WERI-Rb-1 (cell line): ENCODE results near the gene ADPRHL1.

Experiments used
- DNase-seq: peaks from one replicate; pipeline ENCODE4 v3.0.0-alpha.2; 2020
- H3K27ac ChIP-seq: fragments of 250-450 bp; sonication (Bioruptor Pico); 2 replicates; pipeline ENCODE4 v1.5.1; 2020; ENCODE audit warnings: mild to moderate bottlenecking, moderate library complexity
- H3K27me3 ChIP-seq: fragments of 250-450 bp; sonication (Bioruptor Pico); 2 replicates; pipeline ENCODE4 v1.5.1; 2021; ENCODE audit warnings: mild to moderate bottlenecking, low read depth, moderate library complexity; ENCODE audit not compliant: insufficient read depth, severe bottlenecking
- H3K36me3 ChIP-seq: fragments of 250-450 bp; sonication (Bioruptor Pico); 2 replicates; pipeline ENCODE4 v1.5.1; 2020; ENCODE audit warnings: mild to moderate bottlenecking, moderate library complexity
- H3K4me3 ChIP-seq: 2 replicates; pipeline ENCODE4 v1.5.1; 2011; ENCODE audit warnings: low read depth, mild to moderate bottlenecking, control low read depth, low read length
- H3K9me3 ChIP-seq: fragments of 250-450 bp; sonication (Bioruptor Pico); 2 replicates; pipeline ENCODE4 v1.5.1; 2021; ENCODE audit warnings: mild to moderate bottlenecking, moderate library complexity; ENCODE audit not compliant: severe bottlenecking
- TF ChIP-seq, protein P1 (sequence below): IDR thresholded peaks from 2 replicates; pipeline ENCODE4 v1.5.1; 2011; ENCODE audit warnings: low read depth, mild to moderate bottlenecking, control low read depth, inconsistent platforms, low read length

ADPRHL1 gene

DNA sequence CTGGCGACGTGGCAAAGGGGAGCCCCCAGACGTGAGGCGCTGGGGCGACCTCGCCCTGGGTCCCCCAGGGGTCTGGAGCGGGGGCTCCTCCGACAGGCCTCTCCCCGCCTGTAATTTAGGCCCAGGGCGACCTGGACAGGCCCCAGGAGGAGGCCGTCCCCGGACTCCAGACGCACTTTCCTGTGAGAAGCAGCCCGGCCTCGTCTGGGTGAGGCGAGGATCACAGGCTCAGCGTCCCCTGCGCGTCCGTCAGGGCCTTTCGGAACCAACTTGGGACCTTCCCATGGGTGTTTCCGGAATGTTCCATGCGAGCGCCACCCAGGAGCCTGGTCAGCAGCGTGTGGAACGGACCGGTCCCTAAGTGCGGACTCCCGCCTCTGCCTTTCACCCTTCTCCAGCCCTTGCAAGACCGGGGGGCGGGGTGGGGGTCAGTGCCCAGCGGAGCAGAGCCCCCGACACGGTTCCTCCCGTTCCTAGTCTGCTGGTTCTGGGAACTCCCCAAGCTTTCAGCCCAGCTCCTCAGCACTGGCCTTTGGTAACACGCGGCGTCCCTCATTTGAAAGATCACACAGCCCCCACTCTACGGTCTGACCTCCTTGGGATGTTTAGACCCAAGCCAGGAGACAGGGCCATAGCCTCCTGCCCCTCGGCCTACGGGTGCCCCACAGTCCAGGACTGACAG is 88.2 kb downstream of the ADPRHL1 start:
- DNase-seq = peak; percentile 31
- H3K9me3 ChIP-seq = no peaks in the 10 kb centered on the region
- peak overlapping the region; percentile 84 for H3K27ac ChIP-seq
- H3K27me3 ChIP-seq = no peaks in the 10 kb centered on the region
- H3K36me3 ChIP-seq = peaks cover 22% of the 10 kb centered on the region
- no peak overlapping the region for H3K4me3 ChIP-seq
- TF ChIP-seq, protein P1, sequence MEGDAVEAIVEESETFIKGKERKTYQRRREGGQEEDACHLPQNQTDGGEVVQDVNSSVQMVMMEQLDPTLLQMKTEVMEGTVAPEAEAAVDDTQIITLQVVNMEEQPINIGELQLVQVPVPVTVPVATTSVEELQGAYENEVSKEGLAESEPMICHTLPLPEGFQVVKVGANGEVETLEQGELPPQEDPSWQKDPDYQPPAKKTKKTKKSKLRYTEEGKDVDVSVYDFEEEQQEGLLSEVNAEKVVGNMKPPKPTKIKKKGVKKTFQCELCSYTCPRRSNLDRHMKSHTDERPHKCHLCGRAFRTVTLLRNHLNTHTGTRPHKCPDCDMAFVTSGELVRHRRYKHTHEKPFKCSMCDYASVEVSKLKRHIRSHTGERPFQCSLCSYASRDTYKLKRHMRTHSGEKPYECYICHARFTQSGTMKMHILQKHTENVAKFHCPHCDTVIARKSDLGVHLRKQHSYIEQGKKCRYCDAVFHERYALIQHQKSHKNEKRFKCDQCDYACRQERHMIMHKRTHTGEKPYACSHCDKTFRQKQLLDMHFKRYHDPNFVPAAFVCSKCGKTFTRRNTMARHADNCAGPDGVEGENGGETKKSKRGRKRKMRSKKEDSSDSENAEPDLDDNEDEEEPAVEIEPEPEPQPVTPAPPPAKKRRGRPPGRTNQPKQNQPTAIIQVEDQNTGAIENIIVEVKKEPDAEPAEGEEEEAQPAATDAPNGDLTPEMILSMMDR = no peak

- Histone ChIP-seq H3K36me3 (peaks cover 28% of the 10 kb centered on the region), H3K9me3 (no peaks in the 10 kb centered on the region), H3K27ac (peak overlapping the region; percentile 84), H3K4me3 (peak overlapping the region; percentile 30), H3K27me3 (no peaks in the 10 kb centered on the region)
- TF ChIP-seq, protein P1 = no peak
- peak; percentile 40 for DNase-seq
Measured at GRCh38 chr13:113364311-113364889, 88.9 kb downstream of the ADPRHL1 start.

GRCh38 chr13:113361406-113361805 is 91.9 kb downstream of the ADPRHL1 start:
- Histone ChIP-seq H3K4me3 (no peak overlapping the region), H3K9me3 (no peaks in the 10 kb centered on the region), H3K27ac (no peak overlapping the region), H3K27me3 (no peaks in the 10 kb centered on the region), H3K36me3 (peaks cover 46% of the 10 kb centered on the region)
- no peak for DNase-seq
- TF ChIP-seq, protein P1 = no peak

GRCh38 chr13:113360446-113360845 is 92.8 kb downstream of the ADPRHL1 start:
- H3K36me3 ChIP-seq = peaks cover 51% of the 10 kb centered on the region
- H3K4me3 ChIP-seq = no peak overlapping the region
- no peak overlapping the region for H3K27ac ChIP-seq
- TF ChIP-seq, protein P1 = no peak
- no peaks in the 10 kb centered on the region for H3K27me3 ChIP-seq
- no peaks in the 10 kb centered on the region for H3K9me3 ChIP-seq
- DNase-seq = no peak

DNA sequence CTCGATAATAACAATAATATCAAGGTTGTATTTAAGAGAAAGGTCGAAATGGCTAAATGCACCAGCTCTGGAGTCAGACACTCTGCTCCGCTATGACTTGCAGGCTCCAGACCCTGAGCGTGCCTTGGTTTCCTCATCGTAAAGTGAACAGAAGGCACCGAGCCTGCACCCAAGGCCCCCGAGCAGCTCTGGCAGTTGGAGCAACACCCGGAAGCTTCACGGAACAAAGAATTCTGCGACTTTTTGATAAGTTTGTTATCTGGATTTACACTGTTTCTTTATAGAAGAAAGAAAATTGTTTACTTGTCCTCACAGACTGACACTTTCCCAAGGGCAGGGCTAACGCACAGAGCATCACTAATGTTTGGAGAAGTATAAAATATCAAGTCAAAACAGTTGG is 93.7 kb downstream of the ADPRHL1 start:
- Histone ChIP-seq H3K36me3 (peaks cover 58% of the 10 kb centered on the region), H3K4me3 (no peak overlapping the region), H3K9me3 (no peaks in the 10 kb centered on the region), H3K27me3 (no peaks in the 10 kb centered on the region), H3K27ac (no peak overlapping the region)
- TF ChIP-seq, protein P1 = no peak
- DNase-seq = no peak

- H3K9me3 ChIP-seq = no peaks in the 10 kb centered on the region
- no peak for DNase-seq
- H3K27me3 ChIP-seq = no peaks in the 10 kb centered on the region
- H3K27ac ChIP-seq = no peak overlapping the region
- TF ChIP-seq, protein P1 = no peak
- no peak overlapping the region for H3K4me3 ChIP-seq
- peaks cover 60% of the 10 kb centered on the region for H3K36me3 ChIP-seq
Measured at GRCh38 chr13:113358653-113359190, 94.6 kb downstream of the ADPRHL1 start.
